Neural progenitor cell (in vitro differentiated cells): ENCODE data around the gene SERPINI2. TPM values are rescaled to one million over a fixed set of nuclear protein-coding genes. Genes with fewer than 3 reads are reported as not detected.

Experiments used
- DNase-seq: peaks from one replicate; pipeline ENCODE4 v3.0.0-alpha.2; 2016; ENCODE audit warnings: low spot score
- H2AFZ ChIP-seq: fragments of 200-600 bp; sonication (generic); replicated peaks from 2 replicates; pipeline ENCODE4 v1.6.1; 2016; ENCODE audit warnings: antibody characterized with exemption
- H3F3A ChIP-seq: fragments of 200-600 bp; sonication (generic); 2 replicates; pipeline ENCODE4 v1.6.1; 2016; ENCODE audit warnings: antibody characterized with exemption, low read depth
- H3K27ac ChIP-seq: fragments of 200-600 bp; sonication (generic); 2 replicates; pipeline ENCODE4 v1.5.1; 2016; ENCODE audit warnings: mild to moderate bottlenecking
- H3K27me3 ChIP-seq: fragments of 200-600 bp; sonication (generic); 2 replicates; pipeline ENCODE4 v1.6.1; 2016; ENCODE audit warnings: mild to moderate bottlenecking, moderate library complexity
- H3K36me3 ChIP-seq: fragments of 200-600 bp; sonication (generic); 2 replicates; pipeline ENCODE4 v1.5.1; 2016
- H3K4me1 ChIP-seq: fragments of 200-600 bp; sonication (generic); 2 replicates; pipeline ENCODE4 v1.6.1; 2016; ENCODE audit warnings: mixed run types
- H3K4me2 ChIP-seq: fragments of 200-600 bp; sonication (generic); 2 replicates; pipeline ENCODE4 v1.6.1; 2016
- H3K4me3 ChIP-seq: fragments of 200-600 bp; sonication (generic); 2 replicates; pipeline ENCODE4 v1.5.1; 2016
- H3K79me2 ChIP-seq: fragments of 200-600 bp; sonication (generic); 2 replicates; pipeline ENCODE4 v1.6.1; 2016; ENCODE audit warnings: low read depth
- H3K9ac ChIP-seq: fragments of 200-600 bp; sonication (generic); 2 replicates; pipeline ENCODE4 v1.6.1; 2016
- H3K9me3 ChIP-seq: fragments of 200-600 bp; sonication (generic); 2 replicates; pipeline ENCODE4 v1.5.1; 2016; ENCODE audit warnings: low read depth
- H4K20me1 ChIP-seq: fragments of 200-600 bp; sonication (generic); 2 replicates; pipeline ENCODE4 v1.6.1; 2016; ENCODE audit warnings: low read depth
- H3K27ac Mint-ChIP-seq: 3 replicates; pipeline ENCODE4 v1.8.0; 2021; ENCODE audit warnings: mixed read lengths
- H3K27me3 Mint-ChIP-seq: 2 replicates; pipeline ENCODE4 v1.8.0; 2022; ENCODE audit warnings: low read depth, mild to moderate bottlenecking, inconsistent platforms, moderate library complexity, mixed read lengths; ENCODE audit not compliant: insufficient read depth
- H3K36me3 Mint-ChIP-seq: 3 replicates; pipeline ENCODE4 v1.8.0; 2021; ENCODE audit warnings: mixed read lengths
- H3K4me1 Mint-ChIP-seq: 3 replicates; pipeline ENCODE4 v1.8.0; 2021; ENCODE audit warnings: mixed read lengths
- H3K4me3 Mint-ChIP-seq: 3 replicates; pipeline ENCODE4 v1.8.0; 2021; ENCODE audit warnings: mild to moderate bottlenecking, moderate library complexity, mixed read lengths
- H3K9me3 Mint-ChIP-seq: 3 replicates; pipeline ENCODE4 v1.8.0; 2020; ENCODE audit warnings: mixed read lengths
- EZH2 ChIP-seq: fragments of 200-600 bp; sonication (generic); IDR thresholded peaks from 2 replicates; pipeline ENCODE4 v1.6.1; 2017; ENCODE audit warnings: antibody characterized with exemption, mild to moderate bottlenecking, moderate library complexity
- EZH2phosphoT487 ChIP-seq: fragments of 200-600 bp; sonication (generic); IDR thresholded peaks from 2 replicates; pipeline ENCODE4 v1.6.1; 2017; ENCODE audit warnings: antibody characterized with exemption
- total RNA-seq: library from RNA; depleted of rRNA; stranded (reverse); fragments of >200 nt; gene quantifications from 2 replicates; pipeline ENCODE4 v1.2.3, GENCODE V29; 2015; ENCODE audit warnings: low replicate concordance
- TF ChIP-seq, protein P1 (sequence below): fragments of 200-600 bp; sonication (generic); IDR thresholded peaks from 2 replicates; pipeline ENCODE4 v1.5.1; 2017; ENCODE audit warnings: antibody characterized with exemption, mild to moderate bottlenecking

Gene SERPINI2
- total RNA-seq, 1 donor from 2014 or later: not detected

DNA sequence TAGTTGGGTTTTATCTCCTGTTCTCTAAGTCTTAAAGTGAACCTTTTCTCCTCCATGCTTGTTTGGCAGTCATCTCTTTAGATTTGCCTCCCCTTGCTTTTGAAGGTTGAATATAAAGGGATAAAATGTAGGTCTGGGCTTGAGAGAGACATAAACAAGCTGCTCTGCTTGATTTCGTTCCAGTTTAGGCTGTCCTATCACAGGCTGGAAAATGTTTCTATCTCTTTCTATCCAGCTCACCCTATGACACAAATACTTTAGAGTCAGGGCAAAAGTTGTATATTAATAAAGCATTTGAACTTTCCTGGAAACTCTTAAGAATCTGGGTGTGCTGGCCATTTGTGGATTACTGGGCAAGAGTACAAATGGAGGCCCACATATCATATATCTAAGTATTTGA, 64.2 kb downstream of the SERPINI2 start:
- no peak overlapping the region for H3K4me3 Mint-ChIP-seq
- no peaks in the 10 kb centered on the region for H3K36me3 Mint-ChIP-seq
- no peaks in the 10 kb centered on the region for H3F3A ChIP-seq
- H3K9ac ChIP-seq: no peak overlapping the region
- no peaks in the 10 kb centered on the region for H3K4me1 ChIP-seq
- H3K4me3 ChIP-seq: no peak overlapping the region
- no peaks in the 10 kb centered on the region for H3K9me3 Mint-ChIP-seq
- TF ChIP-seq EZH2phosphoT487 (no peak), EZH2 (no peak)
- TF ChIP-seq, protein P1, sequence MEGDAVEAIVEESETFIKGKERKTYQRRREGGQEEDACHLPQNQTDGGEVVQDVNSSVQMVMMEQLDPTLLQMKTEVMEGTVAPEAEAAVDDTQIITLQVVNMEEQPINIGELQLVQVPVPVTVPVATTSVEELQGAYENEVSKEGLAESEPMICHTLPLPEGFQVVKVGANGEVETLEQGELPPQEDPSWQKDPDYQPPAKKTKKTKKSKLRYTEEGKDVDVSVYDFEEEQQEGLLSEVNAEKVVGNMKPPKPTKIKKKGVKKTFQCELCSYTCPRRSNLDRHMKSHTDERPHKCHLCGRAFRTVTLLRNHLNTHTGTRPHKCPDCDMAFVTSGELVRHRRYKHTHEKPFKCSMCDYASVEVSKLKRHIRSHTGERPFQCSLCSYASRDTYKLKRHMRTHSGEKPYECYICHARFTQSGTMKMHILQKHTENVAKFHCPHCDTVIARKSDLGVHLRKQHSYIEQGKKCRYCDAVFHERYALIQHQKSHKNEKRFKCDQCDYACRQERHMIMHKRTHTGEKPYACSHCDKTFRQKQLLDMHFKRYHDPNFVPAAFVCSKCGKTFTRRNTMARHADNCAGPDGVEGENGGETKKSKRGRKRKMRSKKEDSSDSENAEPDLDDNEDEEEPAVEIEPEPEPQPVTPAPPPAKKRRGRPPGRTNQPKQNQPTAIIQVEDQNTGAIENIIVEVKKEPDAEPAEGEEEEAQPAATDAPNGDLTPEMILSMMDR: no peak
- no peaks in the 10 kb centered on the region for H3K27me3 Mint-ChIP-seq
- no peak overlapping the region for H3K4me2 ChIP-seq
- no peaks in the 10 kb centered on the region for H3K9me3 ChIP-seq
- no peaks in the 10 kb centered on the region for H3K79me2 ChIP-seq
- H3K27ac ChIP-seq: no peak overlapping the region
- no peak for DNase-seq
- H3K27me3 ChIP-seq: no peaks in the 10 kb centered on the region
- no peaks in the 10 kb centered on the region for H4K20me1 ChIP-seq
- H2AFZ ChIP-seq: no peak overlapping the region
- no peak overlapping the region for H3K27ac Mint-ChIP-seq
- H3K36me3 ChIP-seq: no peaks in the 10 kb centered on the region
- peaks cover 7% of the 10 kb centered on the region for H3K4me1 Mint-ChIP-seq

DNA sequence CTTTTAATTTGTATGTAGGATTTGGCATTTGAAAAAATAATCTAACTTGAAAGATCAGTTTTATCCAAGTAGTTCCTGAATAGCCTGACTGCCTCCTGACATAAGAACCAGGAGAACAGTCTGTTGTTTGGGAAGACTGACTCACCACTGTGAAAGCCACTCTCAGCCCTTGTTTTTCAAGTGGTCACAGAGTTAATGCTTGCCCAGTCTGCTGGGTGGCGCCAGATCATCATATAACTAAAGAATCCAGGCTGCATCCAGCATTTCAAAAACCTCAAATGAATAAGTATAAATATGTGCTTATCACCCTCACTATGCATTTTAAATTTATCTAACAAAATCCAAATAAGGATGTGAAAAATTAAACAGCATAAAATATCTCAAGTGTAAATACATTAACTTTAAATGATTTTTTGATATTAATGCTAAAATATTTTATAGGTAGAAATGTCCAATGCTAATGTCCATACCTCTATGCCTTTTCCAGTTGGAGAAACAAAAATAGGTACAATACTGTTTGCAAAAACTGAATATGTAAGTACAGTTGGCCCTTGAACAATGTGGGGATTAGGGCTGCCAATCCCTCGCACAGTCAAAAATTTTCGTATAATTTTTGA, 66.9 kb downstream of the SERPINI2 start:
- Histone ChIP-seq H3K4me3 (no peak overlapping the region), H4K20me1 (no peaks in the 10 kb centered on the region), H3K27me3 (no peaks in the 10 kb centered on the region), H3K9ac (no peak overlapping the region), H3K79me2 (no peaks in the 10 kb centered on the region), H3K9me3 (no peaks in the 10 kb centered on the region), H3K4me2 (no peak overlapping the region), H3K4me1 (no peaks in the 10 kb centered on the region), H3K36me3 (no peaks in the 10 kb centered on the region), H3K27ac (no peak overlapping the region), H2AFZ (no peak overlapping the region), H3F3A (no peaks in the 10 kb centered on the region)
- Mint-ChIP-seq H3K9me3 (no peaks in the 10 kb centered on the region), H3K4me1 (peaks cover 7% of the 10 kb centered on the region), H3K4me3 (no peak overlapping the region), H3K27me3 (no peaks in the 10 kb centered on the region), H3K36me3 (no peaks in the 10 kb centered on the region), H3K27ac (no peak overlapping the region)
- TF ChIP-seq, protein P1: peak; percentile 89
- TF ChIP-seq EZH2phosphoT487: no peak
- DNase-seq: peak; percentile 81

DNA sequence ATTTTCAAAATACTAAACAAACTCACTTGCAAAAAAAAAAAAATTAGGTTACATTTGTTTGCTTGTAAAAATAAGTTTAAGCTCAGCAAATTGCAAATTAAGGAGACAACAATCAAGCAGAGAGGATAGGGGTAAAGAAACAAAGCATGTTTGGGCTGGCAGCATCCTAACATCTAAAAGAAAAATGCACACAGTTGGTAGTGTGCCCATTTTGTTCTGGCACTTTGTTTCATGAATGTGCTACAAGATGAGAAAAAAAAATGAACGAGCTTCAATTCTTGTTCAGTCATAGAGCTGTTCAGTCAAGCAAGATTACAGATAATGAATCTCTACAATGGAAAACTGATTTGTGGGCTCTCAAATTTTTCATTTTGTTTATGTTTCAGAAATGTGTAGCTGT, 76.0 kb downstream of the SERPINI2 start:
- Mint-ChIP-seq H3K9me3 (no peaks in the 10 kb centered on the region), H3K27ac (no peak overlapping the region), H3K4me1 (no peaks in the 10 kb centered on the region), H3K4me3 (no peak overlapping the region), H3K27me3 (no peaks in the 10 kb centered on the region), H3K36me3 (no peaks in the 10 kb centered on the region)
- Histone ChIP-seq H3K9ac (no peak overlapping the region), H3K27ac (no peak overlapping the region), H3K4me2 (no peak overlapping the region), H2AFZ (no peak overlapping the region), H4K20me1 (no peaks in the 10 kb centered on the region), H3K4me1 (no peaks in the 10 kb centered on the region), H3K79me2 (no peaks in the 10 kb centered on the region), H3K9me3 (no peaks in the 10 kb centered on the region), H3K4me3 (no peak overlapping the region), H3K27me3 (no peaks in the 10 kb centered on the region), H3K36me3 (no peaks in the 10 kb centered on the region), H3F3A (no peaks in the 10 kb centered on the region)
- DNase-seq: no peak
- TF ChIP-seq EZH2 (no peak), EZH2phosphoT487 (no peak)
- TF ChIP-seq, protein P1: no peak
